Fibroblast of lung (primary cell): ENCODE results near the gene WDPCP. TPM values are rescaled to one million over a fixed set of nuclear protein-coding genes. Genes with fewer than 3 reads are reported as not detected.
"Not testable (repeated sequence)": the region's sequence is repeated elsewhere in the genome, so short reads cannot be mapped to it uniquely, and the experiment has no call there.

Source experiments
- DNase-seq, 2 donors: peaks; one replicate each; pipeline versions ENCODE4 v3.0.0 to v3.0.0-alpha.2; 2010; ENCODE audit warnings: low read depth in 2 of 2
- H2AFZ ChIP-seq: 2 replicates; pipeline ENCODE4 v1.5.1; 2012; ENCODE audit warnings: low read length, control low read depth, inconsistent platforms
- H3K27ac ChIP-seq: 2 replicates; pipeline ENCODE4 v1.5.1; 2011; ENCODE audit warnings: low read length, control low read depth; ENCODE audit not compliant: insufficient read depth
- H3K27me3 ChIP-seq: 2 replicates; pipeline ENCODE4 v1.5.1; 2011; ENCODE audit warnings: mild to moderate bottlenecking, low read length; ENCODE audit not compliant: control insufficient read depth, insufficient read depth
- H3K36me3 ChIP-seq: 2 replicates; pipeline ENCODE4 v1.5.1; 2011; ENCODE audit warnings: low read length; ENCODE audit not compliant: control insufficient read depth, insufficient read depth
- H3K4me1 ChIP-seq: 2 replicates; pipeline ENCODE4 v1.5.1; 2011; ENCODE audit warnings: low read length; ENCODE audit not compliant: control insufficient read depth, insufficient read depth; ENCODE audit errors: extremely low read depth
- H3K4me2 ChIP-seq: 2 replicates; pipeline ENCODE4 v1.5.1; 2011; ENCODE audit warnings: low read length, control low read depth; ENCODE audit not compliant: insufficient read depth; ENCODE audit errors: extremely low read depth
- H3K4me3 ChIP-seq, 4 experiments: fragments of 200-600 bp in 1 of 4; sonication (generic) in 1 of 4; replicated peaks in 1 of 4; 2 replicates each; pipeline ENCODE4 v1.5.1; 2011 to 2016; ENCODE audit warnings: low read length in 4 of 4, low read depth in 3 of 4, mild to moderate bottlenecking in 3 of 4, control low read depth in 2 of 4, inconsistent platforms in 1 of 4, mixed read lengths in 1 of 4; ENCODE audit not compliant: insufficient read depth in 1 of 4; ENCODE audit errors: control extremely low read depth in 1 of 4
- H3K79me2 ChIP-seq: 2 replicates; pipeline ENCODE4 v1.5.1; 2012; ENCODE audit warnings: mild to moderate bottlenecking, low read length, inconsistent platforms; ENCODE audit not compliant: control insufficient read depth, insufficient read depth
- H3K9ac ChIP-seq: 2 replicates; pipeline ENCODE4 v1.5.1; 2011; ENCODE audit warnings: mild to moderate bottlenecking, low read length, control low read depth; ENCODE audit not compliant: insufficient read depth
- H3K9me3 ChIP-seq: 2 replicates; pipeline ENCODE4 v1.5.1; 2012; ENCODE audit warnings: low read depth, low read length; ENCODE audit not compliant: control insufficient read depth, insufficient read depth
- H4K20me1 ChIP-seq: 2 replicates; pipeline ENCODE4 v1.5.1; 2011; ENCODE audit warnings: low read length; ENCODE audit not compliant: control insufficient read depth, insufficient read depth; ENCODE audit errors: extremely low read depth
- CTCF ChIP-seq, 2 donors: IDR thresholded peaks in 1 of 2; conservative IDR thresholded peaks in 1 of 2; 1 replicate in 1 of 2; 2 replicates in 1 of 2; pipeline ENCODE4 v1.5.1; 2011 to 2012; ENCODE audit warnings: low read length in 2 of 2, control low read depth in 1 of 2, inconsistent platforms in 1 of 2, low read depth in 1 of 2, mild to moderate bottlenecking in 1 of 2
- EZH2 ChIP-seq: IDR thresholded peaks from 2 replicates; pipeline ENCODE4 v1.5.1; 2012; ENCODE audit warnings: low read length, control low read depth, mild to moderate bottlenecking; ENCODE audit errors: missing control alignments
- polyA plus RNA-seq, 2 donors: library from polyadenylated mRNA; depleted of rRNA in 1 of 2; stranded (reverse) in 1 of 2; unstranded in 1 of 2; fragments of >200 nt; gene quantifications; 2 replicates each; pipeline ENCODE4 v1.2.1, GENCODE V29; 2011 to 2012; ENCODE audit warnings: missing spikeins in 1 of 2
- total RNA-seq: library from RNA; depleted of rRNA; stranded (reverse); fragments of >200 nt; gene quantifications from 2 replicates; pipeline ENCODE4 v1.2.1, GENCODE V29; 2014

WDPCP gene
- total and polyA plus RNA-seq, 2 donors (not counting 1 experiment from before 2014, with no cell fraction given): 5.2 to 8.4 TPM

- TF ChIP-seq EZH2 (no peak), CTCF (conservative IDR thresholded peaks at IDR 0.05 in 1 of 2, IDR thresholded peaks at IDR 0.05 in 1 of 2; ENCODE audit: low read depth in 1 of 2, low read length in 2 of 2) (no peak)
- Histone ChIP-seq H3K27me3 (no peaks in the 10 kb centered on the region), H3K9ac (no peak overlapping the region), H3K27ac (no peak overlapping the region), H3K79me2 (no peaks in the 10 kb centered on the region), H4K20me1 (no peaks in the 10 kb centered on the region), H3K4me3 (no peak overlapping the region), H3K4me2 (no peak overlapping the region), H3K4me1 (no peaks in the 10 kb centered on the region), H3K9me3 (no peaks in the 10 kb centered on the region), H2AFZ (no peak overlapping the region), H3K36me3 (no peaks in the 10 kb centered on the region)
- no peak for DNase-seq
Measured at GRCh38 chr2:63403820-63404219, 184.5 kb downstream of the WDPCP start.

GRCh38 chr2:63402889-63403288 lies 185.4 kb downstream of the WDPCP start:
- not testable (repeated sequence) for H3K27ac ChIP-seq, H2AFZ ChIP-seq, DNase-seq, H3K9me3 ChIP-seq, H4K20me1 ChIP-seq, H3K27me3 ChIP-seq, H3K4me1 ChIP-seq, H3K4me2 ChIP-seq, H3K36me3 ChIP-seq, H3K79me2 ChIP-seq, H3K4me3 ChIP-seq, H3K9ac ChIP-seq

GRCh38 chr2:63399156-63399555 lies 189.1 kb downstream of the WDPCP start:
- no peak overlapping the region for H3K9ac ChIP-seq
- H3K4me2 ChIP-seq: no peak overlapping the region
- DNase-seq: no peak
- H2AFZ ChIP-seq: no peak overlapping the region
- no peaks in the 10 kb centered on the region for H4K20me1 ChIP-seq
- no peaks in the 10 kb centered on the region for H3K36me3 ChIP-seq
- no peaks in the 10 kb centered on the region for H3K9me3 ChIP-seq
- no peaks in the 10 kb centered on the region for H3K4me1 ChIP-seq
- H3K27ac ChIP-seq: no peak overlapping the region
- TF ChIP-seq CTCF (conservative IDR thresholded peaks at IDR 0.05 in 1 of 2, IDR thresholded peaks at IDR 0.05 in 1 of 2; ENCODE audit: low read depth in 1 of 2, low read length in 2 of 2) (no peak), EZH2 (no peak)
- no peak overlapping the region for H3K4me3 ChIP-seq
- no peaks in the 10 kb centered on the region for H3K27me3 ChIP-seq
- H3K79me2 ChIP-seq: no peaks in the 10 kb centered on the region
